SH-SY5Y (cell line): ENCODE measurements around the gene ELMO2.

Source experiments
- GATA2 ChIP-seq: IDR thresholded peaks from 2 replicates; pipeline ENCODE4 v1.6.1; 2011; ENCODE audit warnings: mild to moderate bottlenecking, low read depth, low read length
- GATA3 ChIP-seq: IDR thresholded peaks from 2 replicates; pipeline ENCODE4 v1.6.1; 2011; ENCODE audit warnings: low read depth, mild to moderate bottlenecking, low read length, moderate library complexity

DNA sequence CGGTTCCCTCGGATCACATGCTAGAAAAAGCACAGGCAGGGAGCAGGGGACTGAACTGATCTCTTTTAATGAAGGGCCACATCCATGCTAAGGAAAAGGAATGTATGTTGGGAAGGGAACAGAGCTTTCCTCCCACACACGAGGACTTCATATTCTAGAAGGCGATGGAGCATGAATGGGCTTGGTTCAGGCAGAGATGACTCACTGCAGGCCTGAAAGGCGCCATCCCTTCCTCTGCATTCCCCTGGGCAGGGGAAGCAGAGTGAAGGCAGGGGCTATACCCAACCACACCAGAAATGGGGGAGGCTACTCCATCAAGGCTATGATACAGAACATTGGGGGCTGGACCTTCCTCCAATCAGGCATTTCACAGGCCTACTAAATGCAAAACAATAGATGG lies 30.6 kb downstream of the ELMO2 start:
- TF ChIP-seq GATA2 (no peak), GATA3 (no peak)
